Renal cortical epithelial cell (primary cell): ENCODE measurements around the gene OXGR1. TPM values are rescaled to one million over a fixed set of nuclear protein-coding genes. Genes with fewer than 3 reads are reported as not detected.
"Not testable (repeated sequence)": the region's sequence is repeated elsewhere in the genome, so short reads cannot be mapped to it uniquely, and the experiment has no call there.

Source experiments
- DNase-seq: peaks from one replicate; pipeline ENCODE4 v3.0.0-alpha.2; 2011; ENCODE audit warnings: low read depth
- total RNA-seq: library from RNA; depleted of rRNA; stranded (reverse); fragments of >200 nt; gene quantifications from 2 replicates; pipeline ENCODE4 v1.2.3, GENCODE V29; 2014

The OXGR1 gene
- total RNA-seq, 1 donor from 2014 or later = not detected

- DNase-seq = peak; percentile 33
Measured at GRCh38 chr13:97005625-97006262, 11.5 kb upstream of the OXGR1 start.

- DNase-seq = no peak
Measured at GRCh38 chr13:97004886-97005285, 10.6 kb upstream of the OXGR1 start.

- no peak for DNase-seq
Measured at GRCh38 chr13:97004096-97004876, 10.0 kb upstream of the OXGR1 start.

- no peak for DNase-seq
Measured at GRCh38 chr13:97003071-97003470, 8.8 kb upstream of the OXGR1 start.

- no peak for DNase-seq
Measured at GRCh38 chr13:97002581-97002980, 8.3 kb upstream of the OXGR1 start.

- DNase-seq = no peak
Measured at GRCh38 chr13:97001636-97002035, 7.4 kb upstream of the OXGR1 start.

- DNase-seq = no peak
Measured at GRCh38 chr13:97000295-97000925, 6.1 kb upstream of the OXGR1 start.

GRCh38 chr13:96999091-96999490, 4.8 kb upstream of the OXGR1 start:
- no peak for DNase-seq

GRCh38 chr13:96998051-96998450, 3.8 kb upstream of the OXGR1 start:
- DNase-seq = no peak

GRCh38 chr13:96996886-96997285, 2.6 kb upstream of the OXGR1 start:
- no peak for DNase-seq

GRCh38 chr13:96996107-96996506, 1.8 kb upstream of the OXGR1 start:
- DNase-seq = no peak

GRCh38 chr13:96994858-96995243, 575 bp upstream of the OXGR1 start:
- DNase-seq = no peak

GRCh38 chr13:96993634-96994016, 651 bp downstream of the OXGR1 start:
- DNase-seq = no peak

GRCh38 chr13:96992633-96993032, 1.6 kb downstream of the OXGR1 start:
- DNase-seq = no peak

GRCh38 chr13:96991072-96991471, 3.2 kb downstream of the OXGR1 start:
- no peak for DNase-seq

GRCh38 chr13:96988441-96988840, 5.8 kb downstream of the OXGR1 start:
- DNase-seq = no peak

GRCh38 chr13:96984051-96984508, 10.2 kb downstream of the OXGR1 start:
- DNase-seq = peak; percentile 22

GRCh38 chr13:96982672-96983071, 11.6 kb downstream of the OXGR1 start:
- DNase-seq = no peak

- not testable (repeated sequence) for DNase-seq
Measured at GRCh38 chr13:96979861-96980260, 14.4 kb downstream of the OXGR1 start.

- no peak for DNase-seq
Measured at GRCh38 chr13:96968027-96968426, 26.2 kb downstream of the OXGR1 start.

- DNase-seq = no peak
Measured at GRCh38 chr13:96967248-96967745, 27.0 kb downstream of the OXGR1 start.

- DNase-seq = no peak
Measured at GRCh38 chr13:96966415-96967102, 27.7 kb downstream of the OXGR1 start.
